Mucosa of descending colon (tissue), 3 donors: ENCODE data around the gene ANKRD24. TPM values are rescaled to one million over a fixed set of nuclear protein-coding genes. Genes with fewer than 3 reads are reported as not detected.
A peak's percentile ranks its signal among the peaks of the same experiment; 100 is the strongest.

Experiments used
- ATAC-seq: fragments of 200-7000 bp; cut with Tn5 transposase; one replicate; pipeline ENCODE4 v1.9.1; 2020; ENCODE audit warnings: mild to moderate bottlenecking, moderate library complexity
- DNase-seq, 3 donors: peaks; one replicate each; pipeline ENCODE4 v3.0.0-alpha.2; 2020
- H3K36me3 ChIP-seq: fragments of 200-600 bp; one replicate; pipeline ENCODE4 v1.8.0; 2021; ENCODE audit warnings: low read depth, mild to moderate bottlenecking
- H3K4me1 ChIP-seq: fragments of 200-600 bp; one replicate; pipeline ENCODE4 v1.8.0; 2021; ENCODE audit warnings: low read depth, mild to moderate bottlenecking
- H3K4me3 ChIP-seq: fragments of 200-600 bp; one replicate; pipeline ENCODE4 v1.8.0; 2021; ENCODE audit warnings: mild to moderate bottlenecking
- H3K9me3 ChIP-seq: fragments of 200-600 bp; one replicate; pipeline ENCODE4 v1.8.0; 2021; ENCODE audit warnings: mild to moderate bottlenecking
- intact Hi-C, 2 donors: fragments of 100-400 bp; cut with DNase I in 1 of 2; cut with micrococcal nuclease in 1 of 2; formaldehyde crosslinking; loops; one replicate each; pipeline versions ENCODE4 v1.11.0 to v1.11.1; 2022; cut with DNase I, micrococcal nuclease
- total RNA-seq, 3 donors: library from RNA; stranded (reverse); fragmentation: NEBNext Ultra II Directional in 2 of 3; extraction: Animal tissue kit (Norgen Biotek cat#: 25700) in 2 of 3; gene quantifications; one replicate each; pipeline versions ENCODE4 v1.2.1 to v1.2.4, GENCODE V29; 2021 to 2023
- TF ChIP-seq, protein P1 (sequence below): fragments of 200-600 bp; IDR thresholded peaks from one replicate; pipeline ENCODE4 v1.8.0; 2022; ENCODE audit warnings: antibody characterized with exemption, mild to moderate bottlenecking
- donor health status: DM: no; HTN: no; CAD: no; lungs with moderate emphysema.
- donor health status: DM: no; HTN: no; CAD: no.
- donor health status: DM: no; HTN: yes; CAD: no.

ANKRD24 gene
- total RNA-seq, 3 donors from 2014 or later, result 0.95 to 2.7 (median 1.3) TPM

DNA sequence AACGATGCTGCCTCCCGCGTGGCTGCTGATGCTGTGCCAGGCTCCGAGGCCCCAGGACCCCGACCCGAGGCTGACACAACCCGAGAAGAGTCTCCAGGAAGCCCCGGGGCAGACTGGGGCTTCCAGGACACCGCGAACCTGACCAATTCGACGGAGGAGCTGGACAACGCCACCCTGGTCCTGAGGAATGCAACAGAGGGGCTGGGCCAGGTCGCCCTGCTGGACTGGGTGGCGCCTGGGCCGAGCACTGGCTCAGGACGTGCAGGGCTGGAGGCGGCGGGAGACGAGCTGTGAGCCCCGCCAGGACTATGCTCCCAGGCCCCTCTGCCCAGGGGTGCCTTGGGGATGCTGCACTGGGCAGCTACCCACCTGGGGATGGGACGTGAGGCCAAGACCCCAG, 10.8 kb upstream of the ANKRD24 start:
- no peak for DNase-seq
- no peak for ATAC-seq
- intact Hi-C loops, result no loop called here
- Histone ChIP-seq H3K36me3 (no peaks in the 10 kb centered on the region), H3K4me1 (peaks cover 15% of the 10 kb centered on the region), H3K4me3 (no peak overlapping the region), H3K9me3 (no peaks in the 10 kb centered on the region)
- TF ChIP-seq, protein P1, sequence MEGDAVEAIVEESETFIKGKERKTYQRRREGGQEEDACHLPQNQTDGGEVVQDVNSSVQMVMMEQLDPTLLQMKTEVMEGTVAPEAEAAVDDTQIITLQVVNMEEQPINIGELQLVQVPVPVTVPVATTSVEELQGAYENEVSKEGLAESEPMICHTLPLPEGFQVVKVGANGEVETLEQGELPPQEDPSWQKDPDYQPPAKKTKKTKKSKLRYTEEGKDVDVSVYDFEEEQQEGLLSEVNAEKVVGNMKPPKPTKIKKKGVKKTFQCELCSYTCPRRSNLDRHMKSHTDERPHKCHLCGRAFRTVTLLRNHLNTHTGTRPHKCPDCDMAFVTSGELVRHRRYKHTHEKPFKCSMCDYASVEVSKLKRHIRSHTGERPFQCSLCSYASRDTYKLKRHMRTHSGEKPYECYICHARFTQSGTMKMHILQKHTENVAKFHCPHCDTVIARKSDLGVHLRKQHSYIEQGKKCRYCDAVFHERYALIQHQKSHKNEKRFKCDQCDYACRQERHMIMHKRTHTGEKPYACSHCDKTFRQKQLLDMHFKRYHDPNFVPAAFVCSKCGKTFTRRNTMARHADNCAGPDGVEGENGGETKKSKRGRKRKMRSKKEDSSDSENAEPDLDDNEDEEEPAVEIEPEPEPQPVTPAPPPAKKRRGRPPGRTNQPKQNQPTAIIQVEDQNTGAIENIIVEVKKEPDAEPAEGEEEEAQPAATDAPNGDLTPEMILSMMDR, result no peak

DNA sequence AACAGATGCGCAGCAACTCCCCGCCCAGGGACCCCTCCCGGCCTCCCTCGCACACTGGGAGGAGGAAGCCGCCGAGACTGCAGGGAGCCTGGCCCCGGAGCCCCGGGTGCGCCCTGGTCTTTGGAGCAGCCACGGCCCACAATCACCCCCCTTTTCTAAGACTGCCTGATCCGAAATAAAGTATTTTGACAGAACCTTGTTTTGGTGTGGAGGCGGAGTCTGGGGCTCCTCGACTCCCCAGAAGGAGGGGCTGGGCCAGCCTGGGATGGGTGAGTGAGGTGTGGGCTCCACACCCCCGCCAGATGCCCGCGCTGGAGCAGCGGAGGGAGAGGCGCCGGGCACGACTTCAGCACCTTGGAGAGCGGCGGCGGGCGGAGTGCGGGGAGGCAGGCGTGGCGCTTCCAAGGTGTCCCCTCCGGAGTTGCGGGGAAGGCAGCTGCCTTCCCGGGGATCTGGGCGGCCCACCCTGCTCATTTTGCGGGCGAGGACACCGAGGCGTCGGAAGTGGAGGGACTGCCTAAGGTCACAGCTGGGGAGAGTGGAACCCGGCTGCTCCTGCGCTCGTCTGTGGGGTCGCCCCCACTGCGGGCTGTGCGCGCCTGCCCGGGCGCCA, 9.5 kb upstream of the ANKRD24 start:
- no peak overlapping the region for H3K4me3 ChIP-seq
- ATAC-seq (peak; percentile 78), DNase-seq (peak; percentile 69 to 86 (median 79))
- TF ChIP-seq, protein P1, result no peak
- H3K9me3 ChIP-seq, result no peaks in the 10 kb centered on the region
- peaks cover 15% of the 10 kb centered on the region for H3K4me1 ChIP-seq
- intact Hi-C loops, result no loop called here
- H3K36me3 ChIP-seq, result no peaks in the 10 kb centered on the region

DNA sequence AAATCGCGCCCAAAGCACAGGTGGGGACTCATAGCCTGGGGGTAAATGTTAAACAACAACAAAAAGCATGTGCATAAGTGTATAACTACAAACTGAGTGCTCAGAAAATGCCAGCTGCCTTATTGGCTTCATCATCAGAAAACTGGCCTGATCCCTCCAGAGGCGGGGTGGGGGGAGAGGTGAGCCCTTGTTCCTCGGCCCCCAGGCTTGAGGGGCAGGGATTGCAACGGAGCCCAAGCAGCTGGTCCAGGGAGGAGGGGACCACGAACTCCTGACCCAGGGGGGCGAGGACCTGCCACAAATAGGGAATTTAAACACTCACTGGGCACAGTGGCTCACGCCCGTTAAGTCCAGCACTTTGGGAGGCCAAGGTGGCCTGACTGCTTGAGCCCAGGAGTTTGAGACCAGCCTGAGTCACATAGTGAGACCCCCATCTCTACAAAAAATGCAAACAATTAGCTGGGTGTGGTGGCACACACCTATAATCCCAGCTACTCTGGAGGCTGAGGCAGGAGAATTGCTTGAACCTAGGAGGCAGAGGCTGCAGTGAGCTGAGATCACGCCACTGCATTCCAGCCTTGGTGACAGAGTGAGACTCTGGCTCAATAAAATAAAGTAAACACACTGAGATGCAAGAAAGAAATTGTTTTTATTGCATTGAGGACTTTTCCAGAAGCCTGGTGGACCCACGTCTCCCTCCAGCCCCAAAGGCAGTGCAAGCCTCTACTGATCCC, 8.8 kb upstream of the ANKRD24 start:
- H3K4me1 ChIP-seq, result peaks cover 15% of the 10 kb centered on the region
- TF ChIP-seq, protein P1, result no peak
- H3K36me3 ChIP-seq, result no peaks in the 10 kb centered on the region
- intact Hi-C loops, result no loop called here
- ATAC-seq (peak; percentile 54), DNase-seq (no peak)
- no peak overlapping the region for H3K4me3 ChIP-seq
- H3K9me3 ChIP-seq, result no peaks in the 10 kb centered on the region

DNA sequence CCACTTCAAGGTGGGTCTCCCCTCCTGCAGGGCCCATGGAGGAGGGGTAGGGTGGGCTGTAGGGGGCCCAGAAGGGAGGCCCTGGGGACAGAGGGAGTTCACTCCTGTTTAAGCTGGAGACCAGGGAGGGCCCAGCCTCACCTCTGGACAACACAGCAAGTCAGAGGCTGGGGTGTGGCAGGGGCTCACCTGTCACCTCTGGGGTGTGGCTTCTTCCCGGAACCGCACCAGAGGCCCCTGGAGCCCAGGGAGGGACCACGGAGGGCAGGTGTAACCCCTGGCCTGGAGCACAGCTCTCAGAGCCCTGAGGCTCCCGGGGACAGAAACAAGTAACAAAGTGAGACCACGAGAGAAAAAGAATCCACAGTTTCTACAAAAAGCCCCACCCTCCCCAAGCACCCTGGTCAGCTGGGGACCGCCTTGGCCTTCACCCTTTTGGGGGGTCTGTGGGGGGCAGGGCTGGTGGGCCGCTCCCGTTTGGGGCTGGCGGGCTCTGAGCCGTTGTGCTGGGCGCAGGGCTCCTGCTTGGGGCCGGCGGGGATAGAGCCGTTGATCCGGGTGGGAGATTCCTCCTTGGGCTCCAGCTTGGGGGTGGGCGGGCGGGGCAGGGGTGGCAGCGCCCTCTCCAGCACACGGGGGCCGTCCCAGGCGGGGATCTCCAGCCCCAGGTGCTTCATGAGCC, 8.1 kb upstream of the ANKRD24 start:
- no peaks in the 10 kb centered on the region for H3K9me3 ChIP-seq
- intact Hi-C loops, result no loop called here
- ATAC-seq, result peak; percentile 82
- peaks cover 15% of the 10 kb centered on the region for H3K4me1 ChIP-seq
- no peak overlapping the region for H3K4me3 ChIP-seq
- TF ChIP-seq, protein P1, result no peak
- DNase-seq, result peak; percentile 53 to 78 (median 63)
- H3K36me3 ChIP-seq, result no peaks in the 10 kb centered on the region

DNA sequence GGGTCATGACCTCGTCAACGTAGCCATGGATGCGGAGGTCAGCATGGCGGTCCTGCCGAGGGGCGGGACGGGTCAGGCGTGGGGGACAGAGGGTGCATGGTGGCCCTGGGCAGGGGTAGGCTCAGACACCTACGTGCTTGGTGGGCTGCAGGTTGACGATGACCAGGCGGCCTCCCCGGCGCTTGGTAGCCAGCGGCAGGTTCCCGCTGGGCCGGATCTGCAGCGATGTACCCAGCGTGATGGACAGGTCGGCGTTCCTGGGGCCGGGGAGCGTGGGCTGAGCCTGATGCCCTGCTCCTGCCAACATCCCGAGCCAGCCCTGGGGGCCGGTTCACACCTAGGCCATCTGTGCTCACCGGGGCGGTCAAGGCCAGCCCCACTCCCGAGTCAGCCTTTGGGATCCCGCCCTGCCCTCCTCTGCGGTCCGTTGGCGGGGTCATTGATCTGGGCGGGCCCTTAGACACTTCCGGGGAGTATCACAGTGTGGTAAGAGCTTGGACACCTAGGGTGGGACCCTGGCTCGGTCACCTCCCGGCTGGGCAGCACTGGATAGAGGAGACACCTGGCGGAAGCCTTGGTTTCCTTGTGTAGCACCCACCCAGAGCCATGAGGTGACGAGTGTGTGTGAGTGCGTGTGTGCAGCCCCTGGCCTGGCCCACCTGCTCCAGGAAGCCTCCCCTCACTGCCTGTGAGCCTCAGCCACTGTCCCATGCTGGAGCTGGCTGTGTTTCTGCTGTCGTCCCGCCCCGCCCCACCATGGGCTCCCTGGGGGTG, 7.4 kb upstream of the ANKRD24 start:
- intact Hi-C loops, result no loop called here
- H3K9me3 ChIP-seq, result no peaks in the 10 kb centered on the region
- ATAC-seq (peak; percentile 61), DNase-seq (peak in 2 of 3 donors; percentile 41 to 70)
- TF ChIP-seq, protein P1, result no peak
- peaks cover 15% of the 10 kb centered on the region for H3K4me1 ChIP-seq
- H3K4me3 ChIP-seq, result no peak overlapping the region
- no peaks in the 10 kb centered on the region for H3K36me3 ChIP-seq
